ENCODE measurements around the gene BCL7B.
A peak's percentile ranks its signal among the peaks of the same experiment; 100 is the strongest.
"Not testable (repeated sequence)": the region's sequence is repeated elsewhere in the genome, so short reads cannot be mapped to it uniquely, and the experiment has no call there.

Gene BCL7B

GRCh38 chr7:73570977-73571376, 13.5 kb upstream of the BCL7B start:
- no peak for DNase-seq

DNA sequence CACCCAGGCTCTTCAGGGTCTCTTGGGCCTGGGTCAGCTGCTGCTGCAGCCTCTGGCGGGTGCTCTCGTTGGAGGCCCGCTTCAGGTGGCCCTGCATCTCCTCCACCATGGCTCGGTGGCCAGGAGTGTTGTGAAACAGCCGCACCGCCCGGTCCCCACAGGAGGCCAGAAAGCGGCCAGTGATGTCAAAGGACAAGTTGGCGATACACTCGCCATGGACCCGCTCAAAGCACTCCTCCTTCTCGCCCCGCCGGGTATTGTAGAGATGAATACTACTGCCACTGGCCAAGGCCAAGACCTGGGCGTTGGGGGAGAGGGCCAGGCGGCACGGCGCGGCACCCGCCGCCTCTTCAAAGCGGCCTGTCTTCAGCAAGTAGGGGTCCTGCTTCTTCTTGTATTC, 13.0 kb upstream of the BCL7B start:
- no peak for DNase-seq

- no peak for DNase-seq
Observed at GRCh38 chr7:73569042-73569608, 11.6 kb upstream of the BCL7B start.

DNA sequence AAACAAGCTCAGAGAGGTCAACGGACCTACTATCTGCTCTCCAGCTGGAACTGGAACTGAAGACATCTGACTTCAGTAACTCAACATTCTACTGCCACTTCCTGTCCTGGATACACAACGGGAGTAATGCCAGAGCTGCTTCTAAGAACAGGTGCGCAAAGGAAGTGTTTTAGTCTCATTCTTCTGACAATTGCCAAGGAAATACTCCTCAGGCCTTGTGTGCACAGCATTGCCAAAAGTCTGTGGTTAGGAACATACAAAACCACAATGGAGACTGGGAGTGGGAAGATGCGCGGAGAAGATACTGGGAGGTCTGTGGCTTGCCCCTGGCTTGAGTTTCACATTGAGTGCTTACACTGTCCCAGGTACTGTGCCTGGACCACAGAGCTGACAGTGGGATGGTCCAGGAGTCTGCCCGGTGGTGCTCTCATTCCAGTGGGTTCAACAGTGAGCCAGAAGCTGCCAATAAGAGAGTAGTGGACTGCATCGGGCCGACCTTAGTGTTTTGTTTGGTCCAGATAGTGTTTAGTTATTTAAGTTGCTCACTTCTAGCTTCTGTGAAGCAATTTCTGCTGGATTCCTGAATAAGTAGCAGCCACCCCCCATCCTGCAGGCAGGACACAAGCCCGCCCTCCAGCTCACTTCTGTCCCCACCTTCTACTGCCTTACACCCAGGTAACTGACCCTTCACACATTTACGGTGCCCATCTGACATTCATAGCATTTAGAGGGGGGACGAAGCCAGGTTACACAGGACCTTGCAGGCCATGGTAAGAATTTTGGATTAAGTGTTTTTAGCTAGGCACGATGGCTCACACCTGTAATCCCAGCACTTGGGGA, 10.6 kb upstream of the BCL7B start:
- no peak for DNase-seq

- no peak for DNase-seq
Observed at GRCh38 chr7:73567140-73567539, 9.7 kb upstream of the BCL7B start.

DNA sequence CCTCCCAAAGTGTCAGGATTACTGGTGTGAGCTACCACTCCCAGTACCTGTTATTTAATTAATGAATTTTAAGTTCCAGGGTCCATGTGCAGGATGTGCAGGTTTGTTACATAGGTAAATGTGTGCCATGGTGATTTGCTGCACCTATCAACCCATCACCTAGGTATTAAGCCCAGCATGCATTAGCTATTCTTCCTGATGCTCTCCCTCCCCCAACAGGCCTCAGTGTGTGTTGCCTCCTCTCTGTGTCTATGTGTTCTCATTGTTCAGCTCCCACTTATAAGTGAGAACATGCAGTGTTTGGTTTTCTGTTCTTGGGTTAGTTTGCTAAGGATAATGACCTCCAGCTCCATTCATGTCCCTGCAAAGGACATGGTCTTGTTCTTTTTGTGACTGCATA, 8.9 kb upstream of the BCL7B start:
- not testable (repeated sequence) for DNase-seq

DNA sequence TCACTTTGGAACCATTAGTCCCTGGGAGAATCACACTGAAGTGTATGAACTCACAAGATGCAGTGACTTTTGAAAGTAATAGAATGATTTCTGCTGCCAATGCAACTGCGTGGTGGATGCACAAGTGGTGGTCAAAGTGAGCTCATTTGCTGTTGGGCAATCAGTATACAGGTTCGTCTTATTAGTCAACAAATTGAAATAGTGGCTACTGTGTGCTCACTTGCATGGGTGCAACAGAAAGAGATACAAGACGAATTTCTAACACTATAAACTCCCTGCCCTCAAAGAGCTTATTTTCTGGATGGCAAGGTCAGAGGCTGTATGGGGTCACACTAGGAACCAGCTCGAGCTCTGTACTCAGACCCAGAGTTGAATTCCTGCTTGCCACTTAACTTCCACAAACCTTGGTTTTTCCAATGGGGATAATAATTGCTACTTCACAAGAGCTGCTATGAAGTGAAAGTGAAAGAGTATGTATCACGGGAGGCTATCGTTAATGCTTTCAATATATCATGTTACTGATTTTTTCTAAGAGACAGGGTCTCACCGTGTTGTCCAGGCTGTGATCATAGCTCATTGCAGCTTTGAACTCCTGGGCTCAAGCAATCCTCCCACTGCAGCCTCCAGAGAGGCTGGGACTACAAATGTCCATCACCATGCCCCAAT, 8.3 kb upstream of the BCL7B start:
- DNase-seq = no peak

- DNase-seq = no peak
Observed at GRCh38 chr7:73560109-73560835, 2.8 kb upstream of the BCL7B start.

DNA sequence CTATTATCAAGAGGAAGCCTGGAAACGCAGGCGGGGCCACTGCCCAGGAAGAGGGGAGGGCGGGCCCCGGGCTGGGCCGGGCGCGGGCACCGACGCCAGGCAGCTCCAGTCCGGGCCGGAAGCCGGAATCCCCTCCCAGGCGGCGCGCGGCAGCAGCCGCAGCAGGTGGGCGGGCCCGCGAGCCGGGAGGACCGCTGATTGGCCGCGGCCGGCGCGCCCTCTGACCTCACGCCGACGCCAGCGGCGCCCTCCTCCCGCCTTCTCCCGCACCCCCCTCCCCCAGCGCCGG, 438 bp downstream of the BCL7B start:
- DNase-seq = peak; percentile 90 to 94

DNA sequence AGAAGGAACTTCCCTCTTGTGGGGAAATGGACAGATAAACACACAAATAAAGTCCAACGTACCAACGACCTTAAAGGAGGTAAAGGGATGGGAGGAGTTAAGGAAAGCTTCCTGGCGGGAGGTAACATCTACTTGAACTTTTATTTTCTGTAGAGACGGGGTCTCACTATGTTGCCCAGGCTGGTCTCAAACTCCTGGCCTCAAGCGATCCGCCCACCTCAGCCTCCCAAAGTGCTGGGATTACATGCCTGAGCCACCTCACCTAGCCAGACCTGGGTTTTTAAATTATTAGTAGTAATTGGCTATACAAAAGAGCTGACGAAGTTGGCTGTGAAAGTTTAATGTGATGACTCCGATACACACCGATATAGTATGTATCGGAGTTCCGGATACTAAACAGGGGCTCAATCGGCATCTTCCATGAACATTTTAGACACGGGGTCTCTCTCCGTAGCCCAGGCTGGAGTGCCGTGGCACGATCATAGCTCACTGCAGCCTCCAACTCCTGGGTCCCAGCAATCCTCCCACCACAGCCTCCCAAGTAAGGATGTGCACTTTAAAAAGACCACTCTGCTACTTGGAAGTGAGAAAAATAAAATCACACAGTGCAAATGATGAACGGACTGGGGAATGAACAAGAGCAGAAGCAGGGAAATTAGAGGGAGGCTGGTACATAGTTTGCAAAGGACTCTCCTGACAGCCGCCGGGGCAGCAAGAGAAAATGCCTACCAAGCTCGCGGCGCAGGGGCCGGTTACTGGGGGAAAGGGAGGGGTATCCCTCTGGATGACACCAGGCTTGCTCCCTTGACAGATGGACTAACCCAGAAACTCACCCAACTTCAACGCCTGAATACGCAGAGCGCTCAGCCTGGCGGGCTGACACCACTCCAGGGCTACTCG, 1.0 kb downstream of the BCL7B start:
- no peak for DNase-seq

DNA sequence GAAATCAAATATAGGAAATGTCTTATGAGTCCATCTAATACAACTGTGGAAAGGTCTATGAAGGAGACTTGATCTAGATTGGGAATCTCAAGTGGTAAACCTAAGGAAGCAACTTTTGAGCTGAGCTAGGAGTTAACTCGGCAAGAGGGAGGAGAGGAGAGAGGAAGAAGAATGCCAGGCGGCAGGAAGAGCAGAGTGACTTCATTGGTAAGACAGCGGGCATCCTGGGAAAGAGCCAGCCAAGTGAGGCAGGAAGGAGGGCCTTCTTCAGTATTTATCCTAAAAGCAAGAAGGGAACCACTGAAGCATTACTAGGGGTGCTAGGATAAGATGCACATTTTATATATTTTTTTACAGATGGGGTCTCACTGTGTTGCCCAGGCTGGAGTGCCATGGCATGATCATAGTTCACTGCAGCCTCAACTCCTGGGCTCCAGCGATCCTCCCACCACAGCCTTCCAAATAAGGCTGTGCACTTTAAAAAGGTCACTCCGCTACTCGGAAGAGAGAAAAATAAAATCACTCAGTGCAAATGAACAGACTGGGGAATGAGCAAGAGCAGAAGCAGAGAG, 2.0 kb downstream of the BCL7B start:
- DNase-seq = no peak

DNA sequence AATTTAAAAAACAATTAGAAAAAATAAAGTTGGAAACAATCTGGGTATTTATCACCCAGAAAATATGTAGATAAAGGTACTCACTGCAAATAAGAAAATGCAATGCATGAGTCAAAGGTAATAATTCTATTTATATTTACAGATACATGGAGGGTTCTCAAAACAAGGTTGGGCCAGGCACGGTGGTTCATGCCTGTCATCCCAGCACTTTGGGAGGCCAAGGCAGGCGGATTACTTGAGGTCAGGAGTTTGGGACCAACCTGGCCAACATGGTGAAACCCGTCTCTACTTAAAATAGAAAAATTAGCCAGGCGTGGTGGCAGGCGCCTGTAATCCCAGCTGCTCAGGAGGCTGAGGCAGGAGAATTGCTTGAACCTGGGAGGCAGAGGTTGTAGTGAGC, 7.4 kb downstream of the BCL7B start:
- not testable (repeated sequence) for DNase-seq

GRCh38 chr7:73549176-73549575, 8.3 kb downstream of the BCL7B start:
- DNase-seq = no peak

GRCh38 chr7:73547841-73548240, 9.6 kb downstream of the BCL7B start:
- no peak for DNase-seq

GRCh38 chr7:73544678-73545077, 12.8 kb downstream of the BCL7B start:
- no peak for DNase-seq

DNA sequence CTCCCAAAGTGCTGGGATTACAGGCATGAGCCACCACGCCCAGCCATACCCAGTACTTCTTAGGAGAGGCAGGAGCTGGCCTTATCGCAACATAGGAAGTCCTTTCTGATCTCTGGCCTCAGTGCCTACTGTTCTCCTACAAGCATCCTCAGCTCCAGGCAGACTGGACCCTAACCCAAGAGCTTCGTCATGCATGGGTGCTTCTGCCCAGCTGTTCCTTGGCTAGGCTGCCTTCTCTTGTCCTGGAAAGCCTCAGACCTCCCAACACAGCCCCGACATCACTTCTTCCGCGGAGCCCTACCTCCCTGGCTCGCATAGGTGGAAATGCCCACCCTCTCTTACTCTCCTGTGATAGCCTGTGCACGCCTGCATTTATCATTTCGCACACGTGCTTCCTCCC, 15.8 kb downstream of the BCL7B start:
- no peak for DNase-seq

GRCh38 chr7:73539709-73540108, 17.8 kb downstream of the BCL7B start:
- DNase-seq = no peak

- not testable (repeated sequence) for DNase-seq
Observed at GRCh38 chr7:73538510-73538909, 19.0 kb downstream of the BCL7B start.

- DNase-seq = no peak
Observed at GRCh38 chr7:73537051-73537450, 20.4 kb downstream of the BCL7B start.

GRCh38 chr7:73536479-73536878, 21.0 kb downstream of the BCL7B start:
- no peak for DNase-seq

DNA sequence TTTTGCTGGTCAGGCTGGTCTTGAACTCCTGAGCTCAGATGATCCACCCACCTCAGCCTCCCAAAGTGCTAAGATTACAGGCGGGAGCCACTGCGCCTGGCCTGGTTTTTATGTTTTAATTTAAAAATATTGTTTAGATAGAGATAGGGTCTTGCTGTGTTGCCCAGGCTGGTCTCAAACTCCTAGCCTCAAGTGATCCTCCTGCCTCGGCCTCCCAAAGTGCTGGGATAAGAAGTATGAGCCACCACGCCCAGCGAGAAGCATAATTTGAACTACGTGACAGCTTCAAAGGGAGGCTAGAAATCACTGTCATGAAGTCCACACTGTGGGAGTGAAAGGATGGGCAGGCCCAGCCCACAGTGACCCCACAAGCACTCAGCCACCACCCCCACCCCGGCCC, 21.6 kb downstream of the BCL7B start:
- DNase-seq = not testable (repeated sequence)

- DNase-seq = no peak
Observed at GRCh38 chr7:73533742-73534141, 23.7 kb downstream of the BCL7B start.
